Tongue (tissue), 2 donors: ENCODE results near the gene PAQR4. TPM values are rescaled to one million over a fixed set of nuclear protein-coding genes. Genes with fewer than 3 reads are reported as not detected.

Experiments
- DNase-seq: peaks from one replicate; pipeline ENCODE4 v3.0.0-alpha.2; 2015
- total RNA-seq: library from RNA; depleted of rRNA; stranded (reverse); fragments of >200 nt; gene quantifications from one replicate; pipeline ENCODE4 v1.2.3, GENCODE V29; 2014

Gene PAQR4
- total RNA-seq, 1 donor from 2014 or later = 6.2 TPM

DNA sequence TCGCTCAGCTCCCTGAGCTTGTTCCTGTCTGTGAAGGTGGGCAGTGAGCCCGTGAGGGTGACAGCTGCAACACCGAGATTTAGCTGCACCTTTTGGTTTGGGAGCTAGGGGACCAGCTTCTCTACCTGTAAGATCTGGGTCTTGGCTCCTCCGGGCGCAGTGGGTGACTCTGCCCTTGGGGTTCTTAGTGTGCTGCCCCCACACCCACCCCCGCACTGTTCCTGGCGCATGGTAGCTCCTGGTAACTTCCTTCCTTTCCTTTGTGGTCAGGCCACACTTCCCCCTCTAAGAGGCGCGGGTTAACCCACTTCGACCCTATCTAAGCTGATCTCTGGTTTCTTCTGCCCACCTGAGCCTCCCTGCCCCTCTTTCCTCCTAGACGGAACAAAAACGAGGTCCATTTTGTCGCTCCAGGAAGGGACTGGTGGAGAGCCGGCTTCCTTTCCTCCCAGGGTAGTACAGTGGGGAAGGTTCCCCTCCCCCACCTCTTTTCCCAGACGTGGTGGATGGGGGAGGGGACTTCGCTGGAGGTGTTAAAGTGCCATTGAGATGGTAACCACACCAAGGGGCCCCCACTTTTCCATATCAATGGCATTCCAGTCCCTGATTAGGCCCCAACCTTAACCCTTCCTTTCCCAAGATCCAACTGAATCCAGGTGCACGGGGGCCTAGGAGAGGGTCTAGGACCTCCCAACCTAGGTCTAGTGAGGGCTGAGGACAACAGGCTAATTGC lies 39.0 kb downstream of the PAQR4 start:
- no peak for DNase-seq

DNA sequence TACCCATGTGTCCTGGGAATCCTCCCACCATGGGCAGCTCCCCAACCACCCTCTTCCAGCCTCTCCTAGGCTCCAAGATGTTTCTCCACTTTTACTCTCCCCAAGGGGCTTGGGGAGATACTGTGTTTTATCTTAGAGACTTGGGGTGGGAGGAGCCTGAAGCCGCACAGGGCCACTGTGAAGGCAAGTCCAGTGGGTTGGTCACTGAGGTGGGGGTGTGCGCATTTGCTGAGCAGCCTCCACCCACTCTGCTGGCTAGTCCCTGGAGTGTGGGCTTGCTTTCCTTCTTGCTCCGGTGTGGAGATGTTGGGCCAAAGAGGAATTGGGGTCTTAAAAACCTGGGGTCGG lies 39.5 kb downstream of the PAQR4 start:
- no peak for DNase-seq

DNA sequence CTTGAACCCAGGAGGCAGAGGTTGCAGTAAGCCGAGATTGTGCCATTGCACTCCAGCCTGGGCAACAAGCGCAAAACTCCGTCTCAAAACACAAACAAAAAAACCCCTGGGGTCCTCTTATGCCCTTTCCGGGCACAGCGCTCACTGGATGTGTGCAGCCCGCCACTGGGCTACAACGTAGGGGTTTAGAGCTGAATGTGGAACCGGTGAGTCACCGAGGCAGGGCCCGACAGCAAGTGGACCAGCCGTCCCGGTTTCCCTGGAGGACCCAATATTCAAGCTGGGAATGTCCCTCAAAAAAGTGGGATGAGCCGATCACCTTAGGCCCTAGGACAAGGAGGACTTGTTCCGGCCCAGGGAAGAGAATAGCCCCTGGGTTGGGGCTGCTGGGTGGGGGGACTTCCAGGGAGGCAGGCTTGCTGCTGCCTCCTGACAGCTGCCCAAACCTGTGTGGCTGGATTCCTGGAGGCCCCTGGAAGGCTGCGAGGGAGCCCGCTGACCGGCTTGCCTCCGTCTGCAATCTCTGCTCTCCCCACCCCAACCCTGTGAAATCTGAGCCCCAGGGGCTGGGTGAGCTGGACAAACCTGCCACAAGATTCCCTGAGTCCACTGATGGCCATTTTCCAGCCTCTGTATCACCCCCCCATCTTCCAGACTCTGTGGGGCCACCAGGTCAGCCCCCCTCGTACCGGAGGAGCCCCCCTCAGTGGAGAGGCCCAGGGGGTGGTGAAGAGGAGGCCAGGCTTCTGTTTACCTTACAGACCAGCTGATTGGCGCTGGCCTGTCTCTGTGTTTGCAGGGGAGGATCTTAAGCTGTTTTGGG lies 40.6 kb downstream of the PAQR4 start:
- peak; percentile 68 for DNase-seq

GRCh38 chr16:3010510-3010909 lies 41.4 kb downstream of the PAQR4 start:
- DNase-seq = no peak

DNA sequence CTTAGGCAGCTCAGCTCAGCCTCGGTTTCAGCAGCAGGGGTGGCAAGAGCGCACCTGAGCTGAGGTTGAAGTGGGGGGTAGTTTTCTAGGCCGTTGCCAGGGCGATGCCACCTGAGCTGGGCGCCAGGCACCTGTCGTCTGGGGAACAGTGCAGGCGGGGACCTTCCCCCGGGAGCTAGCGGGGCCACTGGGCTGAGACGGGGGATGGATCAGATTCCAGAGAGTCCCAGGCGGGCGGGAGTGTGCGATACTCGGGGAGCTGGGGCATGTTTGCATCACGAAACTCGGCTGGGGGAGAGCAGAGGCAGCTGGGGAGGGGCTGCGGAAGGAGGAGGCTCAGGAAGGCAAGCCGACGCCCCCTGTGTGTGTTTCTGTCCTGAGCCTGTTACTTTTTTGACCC lies 43.1 kb downstream of the PAQR4 start:
- no peak for DNase-seq

DNA sequence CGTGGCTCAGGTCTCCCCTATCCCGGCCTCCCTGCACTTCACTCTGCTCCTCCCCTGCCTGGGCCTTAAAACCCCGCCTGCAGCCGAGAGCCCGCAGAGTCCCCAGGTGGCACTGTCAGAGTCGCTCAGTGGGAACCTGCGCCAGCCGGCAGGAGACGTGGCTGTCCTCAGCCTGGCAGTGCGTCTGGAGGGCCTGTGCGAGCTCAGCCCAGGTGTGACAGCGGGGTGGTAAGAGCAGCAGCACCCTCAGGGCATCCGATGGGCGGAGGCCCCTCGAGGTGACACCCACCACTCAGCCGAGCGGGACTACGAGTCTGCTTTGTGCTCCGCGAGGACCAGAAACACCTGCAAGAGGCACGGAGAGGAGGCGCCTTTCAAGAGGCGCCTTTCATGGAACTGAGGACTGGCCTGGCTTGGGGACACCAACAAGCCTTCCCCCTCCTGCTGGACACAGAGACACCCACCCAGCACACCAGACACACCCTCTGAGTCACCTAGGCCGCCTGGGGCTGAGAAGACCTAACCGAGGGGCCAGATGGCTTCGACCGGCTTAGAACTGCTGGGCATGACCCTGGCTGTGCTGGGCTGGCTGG lies 43.8 kb downstream of the PAQR4 start, which contains the start of gene CLDN9:
Gene CLDN9 (plus strand): TSS at position 96 of the 593 bp plus-strand sequence. CDS start 440 bp downstream, at position 536.
- no peak for DNase-seq

- no peak for DNase-seq
Measured at GRCh38 chr16:3013491-3013951, 44.4 kb downstream of the PAQR4 start.

GRCh38 chr16:3013998-3014690 lies 45.0 kb downstream of the PAQR4 start:
- DNase-seq = no peak

GRCh38 chr16:3014971-3015370 lies 45.8 kb downstream of the PAQR4 start:
- DNase-seq = no peak

DNA sequence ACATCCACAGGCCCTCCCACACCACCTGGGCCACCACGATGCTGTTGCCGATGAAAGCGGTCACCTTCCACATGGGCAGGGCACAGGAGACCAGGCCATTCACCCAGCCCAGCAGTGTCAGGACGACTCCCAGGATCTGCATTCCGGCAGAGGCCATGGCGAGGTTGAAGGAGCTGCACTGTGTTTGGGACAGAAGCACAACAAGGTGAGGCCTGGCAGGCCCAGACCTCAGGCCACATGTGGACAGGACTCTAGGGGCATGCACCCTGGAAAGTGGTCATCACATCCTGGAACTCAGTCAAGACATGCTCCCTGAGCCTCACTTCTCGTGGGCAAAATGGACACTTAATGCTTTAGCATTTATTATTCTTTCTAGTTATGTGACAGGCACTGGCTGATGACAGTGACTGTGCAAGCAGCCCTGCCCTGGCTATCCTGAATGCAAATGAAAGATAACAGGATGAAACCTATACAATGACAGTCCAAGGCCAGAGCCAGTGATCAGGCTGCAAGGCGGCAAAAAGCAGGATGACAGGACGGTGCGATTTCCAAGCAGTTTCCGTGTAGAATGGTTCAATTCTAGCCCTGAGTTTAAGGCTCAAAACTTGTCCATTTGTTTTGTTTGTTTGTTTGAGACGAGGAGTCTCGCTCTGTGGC lies 46.8 kb downstream of the PAQR4 start:
- no peak for DNase-seq

DNA sequence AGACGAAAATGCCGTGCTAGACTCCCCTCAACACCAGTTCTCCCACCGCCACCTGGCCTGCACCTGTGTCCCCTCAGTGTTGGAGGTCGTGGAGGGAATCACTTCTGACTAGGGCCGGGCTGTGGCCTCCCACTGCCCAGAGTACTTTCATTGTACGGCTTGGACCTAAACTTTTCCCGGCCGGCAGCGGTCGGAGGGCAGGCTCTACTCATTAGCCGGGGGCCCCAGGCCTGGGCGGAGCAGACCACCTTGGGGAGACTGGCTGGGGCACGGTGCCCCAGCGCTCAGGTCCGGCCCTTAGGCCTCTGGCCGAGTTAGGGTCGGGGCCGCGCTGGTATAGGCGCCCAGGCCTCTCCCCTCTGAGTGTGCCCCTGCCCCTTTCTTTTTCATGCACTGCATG lies 48.2 kb downstream of the PAQR4 start:
- DNase-seq = no peak

DNA sequence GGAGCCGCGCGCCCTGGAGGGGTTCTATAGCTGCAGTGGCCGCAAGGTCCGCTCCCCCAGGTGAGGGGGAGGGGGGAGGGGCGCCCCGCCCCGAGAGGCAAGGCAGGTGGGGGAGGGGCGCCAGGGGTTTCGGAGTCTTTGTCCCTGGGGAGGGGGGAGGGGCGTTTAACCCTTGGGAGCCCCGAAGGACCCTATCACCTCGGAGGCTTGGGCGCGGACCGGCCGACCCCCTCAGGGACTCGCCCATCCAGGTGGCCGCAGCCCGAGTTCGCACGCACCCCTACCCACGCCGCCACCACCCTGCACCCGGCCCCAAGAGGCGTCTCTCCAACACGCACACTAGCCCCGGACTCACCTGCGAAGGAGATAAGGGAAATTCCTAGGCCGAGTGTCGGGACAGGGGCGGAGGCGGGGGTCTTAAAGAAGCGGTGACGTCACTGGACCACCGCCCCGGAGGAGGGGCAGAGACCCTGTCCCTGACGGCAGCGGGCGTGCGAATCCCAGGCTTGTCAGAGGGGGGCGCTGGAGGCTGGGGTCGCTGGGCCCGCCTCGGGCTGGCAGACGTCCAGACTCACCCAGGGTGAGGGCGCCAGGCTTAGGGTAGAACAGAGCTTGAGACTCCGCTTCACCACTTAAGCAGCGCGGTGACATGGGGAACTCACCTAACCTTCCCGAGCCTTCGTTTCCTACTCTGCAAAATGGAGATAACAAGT lies 48.8 kb downstream of the PAQR4 start, which contains the start of gene CLDN6:
Gene CLDN6 (minus strand): TSS at position 390 of the 713 bp plus-strand sequence. CDS start 2,162 bp downstream, outside the sequence.
- DNase-seq = no peak

DNA sequence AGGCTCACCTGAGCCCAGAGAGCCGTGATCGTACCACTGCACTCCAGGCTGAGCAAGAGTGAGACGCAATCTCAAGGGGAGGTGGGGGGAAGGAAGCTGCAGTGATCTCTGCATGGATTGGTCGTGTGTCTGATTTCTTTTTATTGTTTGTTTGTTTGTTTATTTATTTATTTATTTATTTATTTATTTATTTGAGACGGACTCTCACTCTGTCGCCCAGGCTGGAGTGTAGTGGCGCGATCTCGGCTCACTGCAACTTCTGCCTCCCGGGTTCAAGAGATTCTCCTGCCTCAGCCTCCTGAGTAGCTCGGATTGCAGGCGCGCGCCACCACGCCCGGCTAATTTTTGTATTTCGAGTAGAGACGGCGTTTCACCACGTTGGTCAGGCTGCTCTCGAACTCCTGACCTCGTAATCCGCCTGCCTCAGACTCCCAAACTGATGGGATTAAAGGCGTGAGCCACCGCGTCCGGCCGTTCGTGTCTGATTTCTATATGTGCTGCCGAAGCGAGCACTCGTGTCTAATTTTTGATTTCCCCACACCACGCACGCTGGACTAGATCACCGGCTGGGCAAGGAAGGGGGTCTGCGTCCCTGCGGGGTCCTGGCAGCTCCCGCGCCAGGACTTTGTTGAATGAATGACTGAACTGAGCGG lies 50.6 kb downstream of the PAQR4 start:
- no peak for DNase-seq

GRCh38 chr16:3020247-3020603 lies 51.1 kb downstream of the PAQR4 start, which contains the start of gene TNFRSF12A:
Gene TNFRSF12A (plus strand): TSS chr16:3020368. CDS start chr16:3020398, 30 bp downstream.
- DNase-seq = peak; percentile 90

GRCh38 chr16:3020604-3021448 lies 51.7 kb downstream of the PAQR4 start:
- peak; percentile 78 for DNase-seq

- DNase-seq = peak; percentile 90
Measured at GRCh38 chr16:3021449-3022207, 52.5 kb downstream of the PAQR4 start.

GRCh38 chr16:3022208-3022683 lies 53.1 kb downstream of the PAQR4 start:
- peak; percentile 93 for DNase-seq

DNA sequence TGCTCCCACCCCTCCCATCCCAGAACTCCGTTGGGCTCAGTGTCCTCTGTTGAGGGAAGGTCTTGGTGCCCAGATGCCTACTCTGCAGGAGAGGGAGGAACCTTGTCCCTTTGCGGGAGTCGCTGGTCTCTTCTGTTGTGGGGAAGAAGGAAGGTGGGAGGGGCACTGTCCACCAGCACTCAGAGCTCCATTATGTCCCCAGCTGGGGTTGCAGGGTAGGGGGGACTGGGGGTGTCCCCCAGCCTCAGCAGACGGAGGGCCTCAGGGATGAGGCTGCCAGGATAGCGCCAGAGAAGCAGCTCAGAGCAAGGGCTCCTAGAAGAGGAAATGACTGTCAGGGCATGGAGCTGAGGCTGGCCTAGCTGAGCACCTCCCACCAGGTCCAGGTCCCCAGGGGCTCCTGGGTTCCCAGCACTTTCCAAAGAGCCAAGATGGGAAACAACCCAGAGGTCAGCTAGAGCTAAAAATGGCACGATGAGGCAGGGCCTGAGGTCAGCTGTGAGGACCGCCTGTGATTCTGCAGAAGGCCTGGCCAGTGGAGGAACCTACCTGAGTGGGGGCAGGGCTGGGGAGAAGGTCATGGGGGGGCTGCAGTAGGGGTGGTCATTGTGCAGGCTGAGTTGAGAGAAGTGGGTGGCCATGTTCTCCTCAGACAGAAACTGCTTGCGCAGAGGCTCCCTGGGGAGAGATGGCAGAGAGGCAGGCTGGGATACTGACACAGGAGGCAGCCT lies 53.7 kb downstream of the PAQR4 start:
- no peak for DNase-seq
